Measurements from ENCODE around the gene NDST1.

The NDST1 gene

DNA sequence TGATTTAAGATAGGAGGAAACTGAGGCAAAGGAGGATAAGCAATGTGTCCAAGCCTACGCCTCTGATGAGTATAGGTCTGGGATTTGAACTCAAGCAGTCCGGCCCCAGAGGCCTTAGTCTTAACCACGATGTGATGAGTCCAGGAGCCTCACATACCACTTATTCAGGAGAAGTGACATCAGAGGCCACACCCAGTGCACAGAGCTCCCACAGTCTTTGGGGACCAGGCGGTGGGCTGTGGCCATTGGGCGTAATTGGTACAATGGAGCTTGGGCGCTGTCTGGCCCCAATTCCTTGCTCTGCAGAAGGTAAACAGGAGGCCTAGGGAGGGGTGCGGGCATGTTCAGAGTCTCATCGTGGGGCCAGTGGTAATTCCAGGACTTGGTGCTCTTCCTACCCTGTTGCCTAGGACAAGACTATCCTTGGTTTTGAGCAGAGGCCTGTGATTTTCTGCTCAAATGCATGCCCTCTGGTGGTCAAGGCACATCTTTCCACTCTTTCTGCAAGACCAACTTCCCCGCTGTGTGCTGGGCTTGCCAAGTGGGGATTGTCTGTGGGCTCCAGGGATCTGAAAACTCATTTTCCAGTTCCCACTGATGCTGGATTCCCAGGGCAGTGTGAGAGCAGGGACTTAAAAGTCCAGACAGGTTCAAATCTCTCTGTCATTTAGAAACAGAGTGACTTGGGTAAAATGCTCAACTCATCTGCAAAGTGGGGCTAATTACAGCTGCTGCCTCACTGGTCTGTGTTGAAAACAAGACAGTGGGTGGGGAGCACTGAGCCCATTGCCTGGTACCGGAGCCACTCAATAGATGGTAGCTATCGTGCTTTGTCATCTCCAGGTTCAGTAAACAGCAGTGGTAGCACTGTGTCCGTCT lies 15.8 kb downstream of the NDST1 start:
- H3K4me3 ChIP-seq (ENCODE audit: low read depth, low read length), result no peak overlapping the region
- peak; percentile 87 for TF ChIP-seq CTCF (conservative IDR thresholded peaks at IDR 0.05; ENCODE audit: low read depth, low read length)
- DNase-seq (ENCODE audit: low read depth), result peak; percentile 90

- no peak for TF ChIP-seq CTCF (conservative IDR thresholded peaks at IDR 0.05; ENCODE audit: low read depth, low read length)
- H3K4me3 ChIP-seq (ENCODE audit: low read depth, low read length), result no peak overlapping the region
- no peak for DNase-seq (ENCODE audit: low read depth)
Observed at GRCh38 chr5:150525163-150525562, 17.2 kb downstream of the NDST1 start.

- TF ChIP-seq CTCF (conservative IDR thresholded peaks at IDR 0.05; ENCODE audit: low read depth, low read length), result no peak
- no peak overlapping the region for H3K4me3 ChIP-seq (ENCODE audit: low read depth, low read length)
- no peak for DNase-seq (ENCODE audit: low read depth)
Observed at GRCh38 chr5:150525781-150526180, 17.9 kb downstream of the NDST1 start.

- no peak for TF ChIP-seq CTCF (conservative IDR thresholded peaks at IDR 0.05; ENCODE audit: low read depth, low read length)
- DNase-seq (ENCODE audit: low read depth), result no peak
- no peak overlapping the region for H3K4me3 ChIP-seq (ENCODE audit: low read depth, low read length)
Observed at GRCh38 chr5:150527038-150527437, 19.1 kb downstream of the NDST1 start.

DNA sequence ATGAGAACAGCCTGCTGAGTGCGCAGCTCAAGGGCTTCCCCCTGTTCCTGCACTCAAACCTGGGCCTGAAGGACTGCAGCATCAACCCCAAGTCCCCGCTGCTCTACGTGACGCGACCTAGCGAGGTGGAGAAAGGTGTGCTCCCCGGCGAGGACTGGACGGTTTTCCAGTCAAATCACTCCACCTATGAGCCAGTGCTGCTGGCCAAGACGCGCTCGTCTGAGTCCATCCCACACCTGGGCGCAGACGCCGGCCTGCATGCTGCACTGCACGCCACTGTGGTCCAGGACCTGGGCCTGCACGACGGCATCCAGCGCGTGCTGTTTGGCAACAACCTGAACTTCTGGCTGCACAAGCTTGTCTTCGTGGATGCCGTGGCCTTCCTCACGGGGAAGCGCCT lies 19.9 kb downstream of the NDST1 start:
- DNase-seq (ENCODE audit: low read depth), result no peak
- no peak for TF ChIP-seq CTCF (conservative IDR thresholded peaks at IDR 0.05; ENCODE audit: low read depth, low read length)

GRCh38 chr5:150528924-150529546 lies 21.1 kb downstream of the NDST1 start:
- no peak for DNase-seq (ENCODE audit: low read depth)
- no peak overlapping the region for H3K4me3 ChIP-seq (ENCODE audit: low read depth, low read length)
- no peak for TF ChIP-seq CTCF (conservative IDR thresholded peaks at IDR 0.05; ENCODE audit: low read depth, low read length)

More for the DNA sequence above, 19.9 kb downstream of the NDST1 start:
- no peak overlapping the region for H3K4me3 ChIP-seq (ENCODE audit: low read depth, low read length)

All from choroid plexus epithelial cell (primary cell).